NCI-H2029 treated with DMSO at 0.1 percent for 48 hours (cell line): ENCODE measurements around the gene C18orf54.

Experiments
- DNase-seq: peaks from one replicate; lab custom pipeline; 2025; lab: John Stamatoyannopoulos, UW

The C18orf54 gene

GRCh38 chr18:54387631-54388030, 29.9 kb downstream of the C18orf54 start:
- no peak for DNase-seq

DNA sequence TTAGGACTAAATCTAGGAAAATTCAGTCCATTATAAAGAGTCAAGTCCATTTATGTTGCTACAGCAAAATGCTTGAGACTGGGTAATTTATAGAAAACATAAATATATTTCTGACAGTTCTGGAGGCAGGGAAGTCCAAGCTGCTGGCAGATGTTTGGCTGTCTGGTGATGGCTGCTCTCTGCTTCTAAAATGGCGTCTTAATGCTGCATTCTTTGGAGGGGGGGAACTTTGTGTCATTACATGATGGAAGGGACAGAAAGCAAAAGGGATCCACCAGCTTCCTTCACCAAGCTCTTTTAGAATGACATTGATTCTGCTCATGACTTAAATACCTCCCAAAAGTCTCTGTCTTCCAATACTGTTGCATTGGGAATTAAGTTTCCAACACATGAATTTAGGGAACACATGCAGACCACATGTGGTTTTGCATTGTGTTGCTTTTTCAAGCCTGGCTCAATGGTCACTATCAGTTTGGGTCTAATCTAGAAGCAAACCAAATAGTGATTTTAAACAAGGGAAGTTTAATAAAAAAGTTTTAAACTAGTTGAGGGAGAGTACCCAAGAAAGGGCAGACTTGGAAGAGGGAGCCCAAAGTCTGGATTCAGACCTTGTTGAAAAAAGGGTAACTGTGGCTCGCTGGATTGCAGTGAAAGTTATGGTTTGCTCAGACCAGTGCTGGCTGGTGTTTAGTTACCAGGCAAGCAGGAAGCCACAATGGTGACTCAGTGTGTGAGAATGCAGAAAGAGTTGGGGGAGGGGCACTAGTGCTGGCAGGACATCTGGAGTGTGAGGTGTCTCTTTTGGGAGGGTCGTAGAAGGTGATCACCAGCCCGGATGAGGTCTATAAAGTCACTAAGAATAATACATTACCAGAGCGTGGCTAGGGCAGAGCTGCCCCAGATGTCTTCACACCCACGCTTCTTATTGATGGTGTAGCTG, 30.8 kb downstream of the C18orf54 start:
- DNase-seq = no peak

DNA sequence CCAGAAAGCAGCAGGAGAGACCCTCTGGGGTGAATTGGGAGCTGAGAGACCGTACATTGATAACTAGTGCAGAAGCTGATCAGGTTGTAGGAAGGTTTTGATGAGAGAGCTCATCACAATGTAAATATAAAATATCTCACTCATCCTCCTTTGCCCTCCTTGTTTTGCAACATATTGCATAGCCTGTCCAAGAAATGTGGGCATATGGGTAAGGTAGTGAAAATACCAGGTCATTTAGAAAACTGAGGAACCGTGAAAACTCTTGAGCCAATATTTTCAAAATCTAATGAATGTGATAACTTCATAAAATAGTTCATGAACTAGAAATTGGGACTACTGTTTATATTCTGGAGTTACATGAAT, 31.4 kb downstream of the C18orf54 start:
- DNase-seq = no peak

DNA sequence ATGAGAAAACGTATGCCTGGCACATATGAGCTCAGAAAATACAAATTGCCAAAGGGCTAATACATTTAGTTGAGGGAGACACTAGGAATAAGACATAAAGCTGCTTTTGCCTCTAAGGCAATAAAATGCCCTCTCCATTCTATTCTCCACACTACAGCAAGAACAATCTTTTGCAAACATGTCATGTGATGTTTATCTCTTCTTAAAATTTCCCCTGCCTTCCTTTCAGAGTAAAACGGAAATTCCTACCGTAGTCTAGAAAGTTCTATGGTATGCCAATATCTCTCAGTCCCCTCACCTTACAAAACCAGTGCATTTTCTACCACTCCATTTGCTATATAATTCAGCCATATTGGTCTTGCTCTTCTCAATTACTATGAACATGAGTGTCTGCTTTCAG, 33.1 kb downstream of the C18orf54 start:
- DNase-seq = no peak

DNA sequence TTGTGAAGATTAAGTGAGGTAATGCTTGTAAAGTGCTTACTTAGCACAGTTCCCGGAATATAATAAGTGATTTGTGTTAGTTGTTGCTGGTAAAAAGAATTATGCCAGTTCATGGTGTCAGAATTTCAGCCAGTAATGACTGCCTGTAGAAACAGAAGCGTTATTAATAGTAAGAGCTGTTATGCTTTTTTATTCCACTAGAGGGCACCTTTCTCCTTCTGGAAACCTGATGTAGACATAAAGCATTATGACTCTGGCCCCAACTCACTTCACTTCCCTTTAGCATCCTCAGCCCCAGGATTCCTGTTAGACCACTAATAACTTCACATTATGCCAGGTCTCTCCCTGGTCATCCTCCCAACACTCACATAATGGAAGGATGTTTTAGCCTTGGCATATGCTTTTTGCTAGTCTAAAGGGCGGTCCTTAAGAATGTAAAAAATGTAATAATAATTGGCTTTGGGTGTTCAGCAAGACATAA, 34.9 kb downstream of the C18orf54 start:
- DNase-seq = peak; percentile 60

GRCh38 chr18:54393648-54394294, 36.1 kb downstream of the C18orf54 start:
- DNase-seq = no peak

DNA sequence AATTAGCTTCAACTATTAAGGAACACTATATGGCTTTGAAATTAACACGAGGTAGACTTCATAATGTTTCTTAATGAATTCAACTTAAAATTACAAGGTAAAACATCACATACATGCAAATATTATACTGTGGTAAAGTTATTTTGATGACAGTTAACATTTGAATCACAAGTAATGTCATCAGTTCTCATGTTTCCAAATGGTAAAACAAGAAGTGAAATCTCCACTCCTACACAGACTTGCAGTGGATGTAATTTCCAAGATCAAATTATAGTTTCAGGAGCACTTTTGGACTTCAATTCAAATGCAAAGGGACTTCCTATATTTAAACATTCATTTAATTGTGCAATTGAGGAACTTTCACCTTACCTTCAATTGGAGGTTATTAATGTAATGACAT, 39.1 kb downstream of the C18orf54 start:
- DNase-seq = no peak

DNA sequence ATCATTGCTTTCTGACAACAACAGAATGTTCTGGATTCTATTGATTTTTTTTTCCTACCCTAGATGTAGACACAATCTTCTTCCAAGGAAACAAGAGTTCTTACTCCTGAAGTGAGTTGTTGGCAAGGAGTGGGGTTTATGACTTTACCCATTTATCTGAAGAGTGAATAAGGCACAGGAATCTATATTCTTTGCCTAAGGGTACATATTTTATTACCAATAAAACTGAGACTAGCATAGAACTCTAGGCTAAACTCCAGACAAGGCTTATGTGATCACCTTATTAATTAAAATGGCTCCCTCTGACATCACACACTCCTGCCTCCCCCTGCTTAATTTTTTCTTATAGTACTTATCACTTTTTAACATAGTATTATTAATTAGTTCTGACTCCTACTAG, 47.6 kb downstream of the C18orf54 start:
- DNase-seq = no peak

DNA sequence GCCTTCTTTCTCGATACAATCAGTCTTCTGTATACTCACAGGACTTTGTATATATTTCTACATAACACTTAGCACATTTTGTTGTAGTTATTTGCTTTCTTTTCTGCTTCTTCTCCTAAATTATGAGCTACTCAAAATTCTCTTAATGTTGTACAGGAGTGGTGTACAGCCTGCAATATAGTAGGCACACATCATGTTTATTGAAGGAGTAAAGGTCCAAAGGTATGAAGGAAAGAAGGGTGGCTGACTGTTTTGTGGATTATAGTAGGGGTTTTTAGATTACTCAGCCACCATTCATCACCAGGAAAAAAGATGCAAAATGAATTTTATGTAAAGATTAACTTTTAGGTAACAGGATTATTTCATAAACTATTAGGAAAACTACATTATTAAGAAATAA, 54.1 kb downstream of the C18orf54 start:
- no peak for DNase-seq

- DNase-seq = no peak
These were observed 57.4 kb downstream of the C18orf54 start for GRCh38 chr18:54415086-54415485.

- no peak for DNase-seq
These were observed 58.7 kb downstream of the C18orf54 start for GRCh38 chr18:54416436-54416835.

- DNase-seq = no peak
These were observed 66.1 kb downstream of the C18orf54 start for GRCh38 chr18:54423831-54424230.

DNA sequence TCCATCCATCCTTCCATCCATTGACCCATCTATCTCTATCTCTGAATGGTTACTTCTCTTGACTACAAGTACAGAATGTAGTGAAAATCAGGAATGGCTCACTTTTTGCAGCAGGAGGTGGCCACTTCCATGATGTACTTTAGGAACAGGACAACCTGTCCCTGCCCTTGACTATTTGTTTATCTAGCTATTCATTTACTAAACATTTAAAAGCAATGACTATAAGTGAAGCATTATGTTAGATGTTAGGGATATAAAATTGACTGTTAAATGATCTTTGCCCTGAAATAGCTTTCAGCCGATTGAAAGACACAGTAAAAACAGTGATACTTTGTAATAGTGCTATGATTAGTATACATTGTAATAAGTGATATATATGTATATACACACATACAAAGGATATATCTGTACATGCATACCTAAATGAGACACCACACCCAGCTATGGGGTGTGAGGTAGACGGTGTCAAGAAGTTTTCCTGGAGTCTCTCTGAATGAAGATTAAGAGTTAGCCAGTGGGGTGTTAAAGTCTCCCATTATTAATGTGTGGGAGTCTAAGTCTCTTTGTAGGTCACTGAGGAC, 68.5 kb downstream of the C18orf54 start:
- no peak for DNase-seq
